ENCODE measurements around the gene SGTA. TPM values are rescaled to one million over a fixed set of nuclear protein-coding genes. Genes with fewer than 3 reads are reported as not detected.

SGTA gene
- total and polyA plus RNA-seq, 2 of the 13 experiments (the other 11 are each of a cell fraction or from before 2014, with no cell fraction given): 43.9 to 47.4 TPM

GRCh38 chr19:2819540-2820111, 36.6 kb upstream of the SGTA start, which contains the start of gene ZNF554 (continued):
- TF ChIP-seq TCF7L2 (IDR thresholded peaks at IDR 0.05; ENCODE audit: low read depth, low read length): no peak
- TF ChIP-seq ZMYM2 (CRISPR knock-in tag; IDR thresholded peaks at IDR 0.05): 0 out of 2 replicates have a peak, but pooled peaks have one; percentile 56
- TF ChIP-seq, protein P1, sequence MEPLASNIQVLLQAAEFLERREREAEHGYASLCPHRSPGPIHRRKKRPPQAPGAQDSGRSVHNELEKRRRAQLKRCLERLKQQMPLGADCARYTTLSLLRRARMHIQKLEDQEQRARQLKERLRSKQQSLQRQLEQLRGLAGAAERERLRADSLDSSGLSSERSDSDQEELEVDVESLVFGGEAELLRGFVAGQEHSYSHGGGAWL (CRISPR knock-in tag; IDR thresholded peaks at IDR 0.05): no peak
- TF ChIP-seq AKAP8 (CRISPR knock-in tag; IDR thresholded peaks at IDR 0.05): no peak
- 0 out of 2 replicates have a peak, but pooled peaks have one; percentile 50 for TF ChIP-seq ZNF367 (CRISPR knock-in tag; IDR thresholded peaks at IDR 0.05; ENCODE audit: borderline replicate concordance)
- TF ChIP-seq ZNF800 (CRISPR knock-in tag; IDR thresholded peaks at IDR 0.05): no peak
- peak; percentile 63 for TF ChIP-seq ZNF318 (CRISPR knock-in tag; IDR thresholded peaks at IDR 0.05)
- TF ChIP-seq JUNB (CRISPR knock-in tag; IDR thresholded peaks at IDR 0.05; ENCODE audit: borderline replicate concordance): no peak
- TF ChIP-seq RXRA (CRISPR knock-in tag; IDR thresholded peaks at IDR 0.05): peak; percentile 56
- TF ChIP-seq THAP11 (CRISPR knock-in tag; IDR thresholded peaks at IDR 0.05): peak; percentile 100
- no peak for TF ChIP-seq MAFK (conservative IDR thresholded peaks at IDR 0.05 in 1 of 2, IDR thresholded peaks at IDR 0.05 in 1 of 2; ENCODE audit: low read length in 2 of 2)
- TF ChIP-seq MATR3 (CRISPR knock-in tag; IDR thresholded peaks at IDR 0.05): no peak
- TF ChIP-seq, protein P2, sequence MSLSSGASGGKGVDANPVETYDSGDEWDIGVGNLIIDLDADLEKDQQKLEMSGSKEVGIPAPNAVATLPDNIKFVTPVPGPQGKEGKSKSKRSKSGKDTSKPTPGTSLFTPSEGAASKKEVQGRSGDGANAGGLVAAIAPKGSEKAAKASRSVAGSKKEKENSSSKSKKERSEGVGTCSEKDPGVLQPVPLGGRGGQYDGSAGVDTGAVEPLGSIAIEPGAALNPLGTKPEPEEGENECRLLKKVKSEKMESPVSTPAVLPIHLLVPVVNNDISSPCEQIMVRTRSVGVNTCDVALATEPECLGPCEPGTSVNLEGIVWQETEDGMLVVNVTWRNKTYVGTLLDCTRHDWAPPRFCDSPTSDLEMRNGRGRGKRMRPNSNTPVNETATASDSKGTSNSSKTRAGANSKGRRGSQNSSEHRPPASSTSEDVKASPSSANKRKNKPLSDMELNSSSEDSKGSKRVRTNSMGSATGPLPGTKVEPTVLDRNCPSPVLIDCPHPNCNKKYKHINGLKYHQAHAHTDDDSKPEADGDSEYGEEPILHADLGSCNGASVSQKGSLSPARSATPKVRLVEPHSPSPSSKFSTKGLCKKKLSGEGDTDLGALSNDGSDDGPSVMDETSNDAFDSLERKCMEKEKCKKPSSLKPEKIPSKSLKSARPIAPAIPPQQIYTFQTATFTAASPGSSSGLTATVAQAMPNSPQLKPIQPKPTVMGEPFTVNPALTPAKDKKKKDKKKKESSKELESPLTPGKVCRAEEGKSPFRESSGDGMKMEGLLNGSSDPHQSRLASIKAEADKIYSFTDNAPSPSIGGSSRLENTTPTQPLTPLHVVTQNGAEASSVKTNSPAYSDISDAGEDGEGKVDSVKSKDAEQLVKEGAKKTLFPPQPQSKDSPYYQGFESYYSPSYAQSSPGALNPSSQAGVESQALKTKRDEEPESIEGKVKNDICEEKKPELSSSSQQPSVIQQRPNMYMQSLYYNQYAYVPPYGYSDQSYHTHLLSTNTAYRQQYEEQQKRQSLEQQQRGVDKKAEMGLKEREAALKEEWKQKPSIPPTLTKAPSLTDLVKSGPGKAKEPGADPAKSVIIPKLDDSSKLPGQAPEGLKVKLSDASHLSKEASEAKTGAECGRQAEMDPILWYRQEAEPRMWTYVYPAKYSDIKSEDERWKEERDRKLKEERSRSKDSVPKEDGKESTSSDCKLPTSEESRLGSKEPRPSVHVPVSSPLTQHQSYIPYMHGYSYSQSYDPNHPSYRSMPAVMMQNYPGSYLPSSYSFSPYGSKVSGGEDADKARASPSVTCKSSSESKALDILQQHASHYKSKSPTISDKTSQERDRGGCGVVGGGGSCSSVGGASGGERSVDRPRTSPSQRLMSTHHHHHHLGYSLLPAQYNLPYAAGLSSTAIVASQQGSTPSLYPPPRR (CRISPR knock-in tag; IDR thresholded peaks at IDR 0.05; ENCODE audit: borderline replicate concordance): no peak
- TF ChIP-seq CREB1 (IDR thresholded peaks at IDR 0.05): peak; percentile 75
- no peak for TF ChIP-seq CREB1 (CRISPR knock-in tag; IDR thresholded peaks at IDR 0.05)

All from HepG2 (cell line).